Astrocyte (in vitro differentiated cells and primary cell): Measurements from ENCODE around the gene PYDC1. TPM values are rescaled to one million over a fixed set of nuclear protein-coding genes. Genes with fewer than 3 reads are reported as not detected.

ENCODE experiments used
- DNase-seq: peaks from one replicate; pipeline ENCODE4 v3.0.0-alpha.2; 2010; ENCODE audit warnings: low read depth
- FAIRE-seq: peaks from 2 replicates; lab custom pipeline; 2011; peaks lifted over from hg19 to GRCh38; lab: Jason Lieb, UNC
- H2AFZ ChIP-seq: 2 replicates; pipeline ENCODE4 v1.6.0; 2012; ENCODE audit warnings: low read depth, low read length, inconsistent platforms
- H3K27ac ChIP-seq: 2 replicates; pipeline ENCODE4 v1.5.1; 2011; ENCODE audit warnings: low read depth, low read length, inconsistent platforms
- H3K27me3 ChIP-seq: 2 replicates; pipeline ENCODE4 v1.6.0; 2011; ENCODE audit warnings: low read length, inconsistent platforms; ENCODE audit not compliant: insufficient read depth
- H3K36me3 ChIP-seq: 2 replicates; pipeline ENCODE4 v1.5.1; 2011; ENCODE audit warnings: low read length, inconsistent platforms; ENCODE audit not compliant: insufficient read depth
- H3K4me1 ChIP-seq: 2 replicates; pipeline ENCODE4 v1.5.1; 2011; ENCODE audit warnings: low read length, inconsistent platforms; ENCODE audit not compliant: insufficient read depth
- H3K4me2 ChIP-seq: 2 replicates; pipeline ENCODE4 v1.6.0; 2012; ENCODE audit warnings: low read length, inconsistent platforms
- H3K4me3 ChIP-seq: 2 replicates; pipeline ENCODE4 v1.5.1; 2011; ENCODE audit warnings: low read depth, mild to moderate bottlenecking, low read length, inconsistent platforms; ENCODE audit not compliant: insufficient read depth
- H3K79me2 ChIP-seq: 2 replicates; pipeline ENCODE4 v1.6.0; 2012; ENCODE audit warnings: mild to moderate bottlenecking, low read length, inconsistent platforms; ENCODE audit not compliant: insufficient read depth
- H3K9ac ChIP-seq: 2 replicates; pipeline ENCODE4 v1.6.0; 2012; ENCODE audit warnings: mild to moderate bottlenecking, low read length, inconsistent platforms
- H3K9me3 ChIP-seq: 2 replicates; pipeline ENCODE4 v1.5.1; 2012; ENCODE audit warnings: low read depth, mild to moderate bottlenecking, low read length, inconsistent platforms; ENCODE audit not compliant: insufficient read depth
- H4K20me1 ChIP-seq: 2 replicates; pipeline ENCODE4 v1.6.0; 2012; ENCODE audit warnings: low read length, inconsistent platforms; ENCODE audit not compliant: insufficient read depth
- H3K27ac Mint-ChIP-seq: one replicate; pipeline ENCODE4 v1.8.0; 2021; ENCODE audit warnings: mild to moderate bottlenecking, mixed read lengths; ENCODE audit not compliant: unreplicated experiment
- H3K27me3 Mint-ChIP-seq: one replicate; pipeline ENCODE4 v1.8.0; 2021; ENCODE audit warnings: low read depth, mixed read lengths; ENCODE audit not compliant: unreplicated experiment
- H3K36me3 Mint-ChIP-seq: one replicate; pipeline ENCODE4 v1.8.0; 2021; ENCODE audit warnings: low read depth, mixed read lengths; ENCODE audit not compliant: unreplicated experiment
- H3K4me1 Mint-ChIP-seq: one replicate; pipeline ENCODE4 v1.8.0; 2021; ENCODE audit warnings: low read depth, mixed read lengths; ENCODE audit not compliant: unreplicated experiment
- H3K4me3 Mint-ChIP-seq: one replicate; pipeline ENCODE4 v1.8.0; 2021; ENCODE audit warnings: mild to moderate bottlenecking, moderate library complexity, mixed read lengths; ENCODE audit not compliant: unreplicated experiment
- H3K9me3 Mint-ChIP-seq: one replicate; pipeline ENCODE4 v1.8.0; 2021; ENCODE audit warnings: mild to moderate bottlenecking, mixed read lengths; ENCODE audit not compliant: unreplicated experiment
- EZH2 ChIP-seq: IDR thresholded peaks from 2 replicates; pipeline ENCODE4 v1.6.1; 2012; ENCODE audit warnings: mild to moderate bottlenecking, low read length, inconsistent platforms; ENCODE audit not compliant: insufficient read depth
- total RNA-seq: library from RNA; stranded (reverse); gene quantifications from 2 replicates; pipeline ENCODE4 v1.2.1, GENCODE V29; 2021
- TF ChIP-seq, protein P1 (sequence below): IDR thresholded peaks from 2 replicates; pipeline ENCODE4 v1.5.1; 2011; ENCODE audit warnings: low read depth, mild to moderate bottlenecking, inconsistent platforms, low read length, moderate library complexity; ENCODE audit not compliant: insufficient read depth

PYDC1 gene
- total RNA-seq, 1 donor from 2014 or later = not detected

DNA sequence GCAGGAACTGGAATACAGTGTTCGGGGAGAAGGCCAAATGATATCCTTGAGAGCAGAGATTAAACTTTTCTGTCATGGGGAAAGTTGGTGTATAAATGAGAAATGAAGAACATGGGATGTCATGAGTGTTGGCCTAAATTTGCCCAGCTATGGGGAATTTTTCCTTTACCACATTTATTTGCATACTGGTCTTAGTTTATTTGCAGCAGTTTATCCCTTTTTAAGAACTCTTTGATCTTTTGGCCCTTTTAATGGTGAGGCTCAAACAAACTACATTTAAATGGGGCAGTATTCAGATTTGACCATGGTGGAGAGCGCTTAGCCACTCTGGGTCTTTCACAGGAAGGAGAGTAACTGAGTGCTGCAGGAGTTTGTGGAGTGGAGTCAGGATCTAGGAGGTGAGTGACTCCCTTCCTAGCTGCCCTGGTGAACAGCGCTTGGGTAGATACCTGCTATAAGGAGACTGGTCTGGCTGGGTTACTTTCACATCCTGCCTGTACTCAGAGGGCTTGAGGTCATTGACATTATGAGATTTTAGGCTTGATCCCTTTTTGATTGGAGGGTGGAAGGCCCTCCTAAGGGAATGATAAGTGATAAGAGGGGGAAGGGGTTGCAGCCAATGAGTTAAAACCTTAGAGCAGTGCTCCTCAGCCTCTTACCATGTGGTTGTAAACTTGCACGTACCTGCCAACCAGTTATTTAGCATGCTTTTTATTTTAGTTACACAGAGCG lies 25.1 kb downstream of the PYDC1 start:
- no peak for TF ChIP-seq EZH2
- TF ChIP-seq, protein P1, sequence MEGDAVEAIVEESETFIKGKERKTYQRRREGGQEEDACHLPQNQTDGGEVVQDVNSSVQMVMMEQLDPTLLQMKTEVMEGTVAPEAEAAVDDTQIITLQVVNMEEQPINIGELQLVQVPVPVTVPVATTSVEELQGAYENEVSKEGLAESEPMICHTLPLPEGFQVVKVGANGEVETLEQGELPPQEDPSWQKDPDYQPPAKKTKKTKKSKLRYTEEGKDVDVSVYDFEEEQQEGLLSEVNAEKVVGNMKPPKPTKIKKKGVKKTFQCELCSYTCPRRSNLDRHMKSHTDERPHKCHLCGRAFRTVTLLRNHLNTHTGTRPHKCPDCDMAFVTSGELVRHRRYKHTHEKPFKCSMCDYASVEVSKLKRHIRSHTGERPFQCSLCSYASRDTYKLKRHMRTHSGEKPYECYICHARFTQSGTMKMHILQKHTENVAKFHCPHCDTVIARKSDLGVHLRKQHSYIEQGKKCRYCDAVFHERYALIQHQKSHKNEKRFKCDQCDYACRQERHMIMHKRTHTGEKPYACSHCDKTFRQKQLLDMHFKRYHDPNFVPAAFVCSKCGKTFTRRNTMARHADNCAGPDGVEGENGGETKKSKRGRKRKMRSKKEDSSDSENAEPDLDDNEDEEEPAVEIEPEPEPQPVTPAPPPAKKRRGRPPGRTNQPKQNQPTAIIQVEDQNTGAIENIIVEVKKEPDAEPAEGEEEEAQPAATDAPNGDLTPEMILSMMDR = no peak
- Histone ChIP-seq H4K20me1 (peaks cover 98% of the 10 kb centered on the region), H3K4me1 (no peaks in the 10 kb centered on the region), H3K27ac (no peak overlapping the region), H3K36me3 (peaks cover 95% of the 10 kb centered on the region), H3K4me3 (no peak overlapping the region), H3K4me2 (no peak overlapping the region), H3K27me3 (no peaks in the 10 kb centered on the region), H2AFZ (no peak overlapping the region), H3K9me3 (no peaks in the 10 kb centered on the region), H3K9ac (no peak overlapping the region), H3K79me2 (peaks cover 66% of the 10 kb centered on the region)
- peaks cover 49% of the 10 kb centered on the region for H3K36me3 Mint-ChIP-seq
- no peak overlapping the region for H3K4me3 Mint-ChIP-seq
- peaks cover 14% of the 10 kb centered on the region for H3K4me1 Mint-ChIP-seq
- DNase-seq (no peak), FAIRE-seq (no peak)
- H3K9me3 Mint-ChIP-seq = no peaks in the 10 kb centered on the region
- H3K27ac Mint-ChIP-seq = no peak overlapping the region
- H3K27me3 Mint-ChIP-seq = no peaks in the 10 kb centered on the region

DNA sequence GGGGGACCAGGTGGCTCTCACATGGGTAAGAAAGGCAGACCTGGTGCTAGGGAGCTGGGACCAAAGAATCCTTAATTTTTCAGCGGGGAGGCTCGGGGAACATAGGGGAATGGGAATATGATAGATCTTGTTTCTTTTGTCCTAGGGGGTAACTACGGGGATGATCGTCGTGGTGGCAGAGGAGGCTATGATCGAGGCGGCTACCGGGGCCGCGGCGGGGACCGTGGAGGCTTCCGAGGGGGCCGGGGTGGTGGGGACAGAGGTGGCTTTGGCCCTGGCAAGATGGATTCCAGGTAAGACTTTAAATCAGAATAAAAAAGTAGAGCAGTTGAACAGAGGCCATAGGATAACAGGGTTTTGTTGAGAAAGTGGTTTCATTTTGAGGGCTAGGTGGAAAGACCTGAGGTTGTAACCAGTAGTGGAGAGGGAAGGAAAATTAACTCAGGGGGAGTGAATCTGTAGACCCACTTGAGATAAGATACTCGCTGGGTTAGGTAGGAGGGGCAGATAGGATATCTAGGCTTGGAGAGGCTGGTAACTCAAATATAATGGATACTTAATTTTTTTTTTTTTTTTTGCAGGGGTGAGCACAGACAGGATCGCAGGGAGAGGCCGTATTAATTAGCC lies 26.0 kb downstream of the PYDC1 start:
- no peak overlapping the region for H3K27ac Mint-ChIP-seq
- H3K36me3 Mint-ChIP-seq = peaks cover 51% of the 10 kb centered on the region
- Histone ChIP-seq H3K79me2 (peaks cover 75% of the 10 kb centered on the region), H3K4me3 (no peak overlapping the region), H3K27me3 (no peaks in the 10 kb centered on the region), H3K4me1 (no peaks in the 10 kb centered on the region), H3K9me3 (no peaks in the 10 kb centered on the region), H3K9ac (no peak overlapping the region), H3K4me2 (no peak overlapping the region), H3K27ac (no peak overlapping the region), H4K20me1 (peaks cover 100% of the 10 kb centered on the region), H3K36me3 (peaks cover 98% of the 10 kb centered on the region), H2AFZ (no peak overlapping the region)
- FAIRE-seq (no peak), DNase-seq (no peak)
- no peak overlapping the region for H3K4me3 Mint-ChIP-seq
- H3K9me3 Mint-ChIP-seq = no peaks in the 10 kb centered on the region
- TF ChIP-seq, protein P1 = no peak
- no peak for TF ChIP-seq EZH2
- H3K27me3 Mint-ChIP-seq = no peaks in the 10 kb centered on the region
- H3K4me1 Mint-ChIP-seq = peaks cover 24% of the 10 kb centered on the region

DNA sequence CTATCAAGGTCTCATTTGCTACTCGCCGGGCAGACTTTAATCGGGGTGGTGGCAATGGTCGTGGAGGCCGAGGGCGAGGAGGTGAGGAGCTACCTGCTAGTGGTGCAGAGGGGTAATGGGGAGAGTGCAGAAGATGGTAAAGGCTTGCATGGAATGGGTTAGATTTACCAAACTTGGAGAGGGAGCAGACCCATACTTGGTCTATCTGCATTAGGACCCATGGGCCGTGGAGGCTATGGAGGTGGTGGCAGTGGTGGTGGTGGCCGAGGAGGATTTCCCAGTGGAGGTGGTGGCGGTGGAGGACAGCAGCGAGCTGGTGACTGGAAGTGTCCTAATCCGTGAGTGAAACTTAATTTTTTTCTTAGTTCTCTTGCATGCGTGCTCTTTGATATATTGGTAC lies 26.9 kb downstream of the PYDC1 start:
- DNase-seq (no peak), FAIRE-seq (no peak)
- peaks cover 100% of the 10 kb centered on the region for H4K20me1 ChIP-seq
- H2AFZ ChIP-seq = no peak overlapping the region
- H3K36me3 Mint-ChIP-seq = peaks cover 54% of the 10 kb centered on the region
- no peak overlapping the region for H3K9ac ChIP-seq
- H3K4me1 Mint-ChIP-seq = peaks cover 28% of the 10 kb centered on the region
- H3K36me3 ChIP-seq = peaks cover 98% of the 10 kb centered on the region
- no peak overlapping the region for H3K4me3 ChIP-seq
- H3K27ac Mint-ChIP-seq = peak overlapping the region; percentile 87
- H3K4me2 ChIP-seq = no peak overlapping the region
- H3K27me3 ChIP-seq = no peaks in the 10 kb centered on the region
- TF ChIP-seq, protein P1 = no peak
- TF ChIP-seq EZH2 = no peak
- H3K4me1 ChIP-seq = no peaks in the 10 kb centered on the region
- H3K9me3 Mint-ChIP-seq = no peaks in the 10 kb centered on the region
- peaks cover 83% of the 10 kb centered on the region for H3K79me2 ChIP-seq
- no peaks in the 10 kb centered on the region for H3K27me3 Mint-ChIP-seq
- peak overlapping the region; percentile 15 for H3K4me3 Mint-ChIP-seq
- H3K9me3 ChIP-seq = no peaks in the 10 kb centered on the region
- no peak overlapping the region for H3K27ac ChIP-seq
